Mesenchymal stem cell (in vitro differentiated cells and primary cell): ENCODE measurements around the gene GPR65.
A peak's percentile ranks its signal among the peaks of the same experiment; 100 is the strongest.

Source experiments
- DNase-seq: peaks from one replicate; pipeline ENCODE4 v3.0.0-alpha.2; 2013
- H2AFZ ChIP-seq: one replicate; pipeline ENCODE4 v1.6.1; 2013; ENCODE audit warnings: low read depth, mild to moderate bottlenecking, control low read depth, inconsistent platforms, low read length, moderate library complexity
- H2AK5ac ChIP-seq: 2 replicates; pipeline ENCODE4 v1.6.1; 2013; ENCODE audit warnings: low read length, moderate library complexity, mild to moderate bottlenecking, inconsistent platforms; ENCODE audit not compliant: severe bottlenecking
- H2BK120ac ChIP-seq: one replicate; pipeline ENCODE4 v1.6.1; 2013; ENCODE audit warnings: low read depth, mild to moderate bottlenecking, inconsistent platforms, low read length, moderate library complexity
- H2BK12ac ChIP-seq, 2 experiments: one replicate each; pipeline ENCODE4 v1.6.1; 2013; ENCODE audit warnings: inconsistent platforms in 2 of 2, low read length in 2 of 2, mild to moderate bottlenecking in 2 of 2, moderate library complexity in 2 of 2, control low read depth in 1 of 2
- H2BK15ac ChIP-seq: one replicate; pipeline ENCODE4 v1.6.1; 2013; ENCODE audit warnings: mild to moderate bottlenecking, low read depth, inconsistent platforms; ENCODE audit not compliant: poor library complexity, severe bottlenecking
- H2BK5ac ChIP-seq: 2 replicates; pipeline ENCODE4 v1.6.1; 2013; ENCODE audit warnings: low read depth, mild to moderate bottlenecking, low read length, control low read depth, inconsistent platforms; ENCODE audit not compliant: poor library complexity, severe bottlenecking
- H3K14ac ChIP-seq, 2 experiments: one replicate each; pipeline ENCODE4 v1.6.1; 2013; ENCODE audit warnings: inconsistent platforms in 2 of 2, low read length in 2 of 2, control low read depth in 1 of 2, mild to moderate bottlenecking in 1 of 2, moderate library complexity in 1 of 2
- H3K18ac ChIP-seq, 2 experiments: one replicate each; pipeline ENCODE4 v1.6.1; 2013; ENCODE audit warnings: inconsistent platforms in 2 of 2, low read length in 2 of 2, control low read depth in 1 of 2, low read depth in 1 of 2, mild to moderate bottlenecking in 1 of 2
- H3K23ac ChIP-seq, 2 experiments: one replicate each; pipeline ENCODE4 v1.6.1; 2013; ENCODE audit warnings: inconsistent platforms in 2 of 2, low read length in 2 of 2, mild to moderate bottlenecking in 2 of 2, moderate library complexity in 2 of 2, control low read depth in 1 of 2
- H3K27ac ChIP-seq: 2 replicates; pipeline ENCODE4 v1.5.1; 2013; ENCODE audit warnings: mild to moderate bottlenecking, moderate library complexity, low read length, control low read depth, inconsistent platforms; ENCODE audit not compliant: poor library complexity, severe bottlenecking
- H3K27me3 ChIP-seq, 2 experiments: 2 replicates each; pipeline versions ENCODE4 v1.6.1 to v1.7.0; 2013; ENCODE audit warnings: low read length in 2 of 2, mild to moderate bottlenecking in 2 of 2, moderate library complexity in 2 of 2, control low read depth in 1 of 2, inconsistent platforms in 1 of 2; ENCODE audit not compliant: control insufficient read depth in 1 of 2, insufficient read depth in 1 of 2
- H3K36me3 ChIP-seq, 2 experiments: 2 replicates each; pipeline versions ENCODE4 v1.6.1 to v1.7.0; 2013; ENCODE audit warnings: low read length in 2 of 2, control low read depth in 1 of 2, inconsistent platforms in 1 of 2, low read depth in 1 of 2, mild to moderate bottlenecking in 1 of 2; ENCODE audit not compliant: insufficient read depth in 2 of 2, control insufficient read depth in 1 of 2
- H3K4ac ChIP-seq, 2 experiments: one replicate each; pipeline ENCODE4 v1.6.1; 2013; ENCODE audit warnings: inconsistent platforms in 2 of 2, low read length in 2 of 2, mild to moderate bottlenecking in 2 of 2, moderate library complexity in 2 of 2, control low read depth in 1 of 2, low read depth in 1 of 2
- H3K4me1 ChIP-seq: 2 replicates; pipeline ENCODE4 v1.6.1; 2013; ENCODE audit warnings: low read depth, low read length, control low read depth; ENCODE audit not compliant: control insufficient read depth, insufficient read depth
- H3K4me2 ChIP-seq: 2 replicates; pipeline ENCODE4 v1.6.1; 2013; ENCODE audit warnings: low read length, mild to moderate bottlenecking, inconsistent platforms; ENCODE audit not compliant: poor library complexity, severe bottlenecking
- H3K4me3 ChIP-seq, 2 experiments: 2 replicates each; pipeline versions ENCODE4 v1.5.1 to v1.7.0; 2013; ENCODE audit warnings: low read length in 2 of 2, mild to moderate bottlenecking in 2 of 2, control low read depth in 1 of 2, low read depth in 1 of 2; ENCODE audit not compliant: insufficient read depth in 1 of 2
- H3K79me1 ChIP-seq: replicated peaks from 2 replicates; pipeline ENCODE4 v1.6.1; 2013; ENCODE audit warnings: mild to moderate bottlenecking, control low read depth, low read length, inconsistent platforms; ENCODE audit not compliant: poor library complexity, severe bottlenecking
- H3K9ac ChIP-seq: 2 replicates; pipeline ENCODE4 v1.7.0; 2013; ENCODE audit warnings: mild to moderate bottlenecking, low read length, moderate library complexity
- H3K9me3 ChIP-seq: 2 replicates; pipeline ENCODE4 v1.7.0; 2013; ENCODE audit warnings: mild to moderate bottlenecking, low read length; ENCODE audit not compliant: control insufficient read depth
- H4K8ac ChIP-seq: one replicate; pipeline ENCODE4 v1.6.1; 2013; ENCODE audit warnings: inconsistent platforms, mild to moderate bottlenecking, low read length, moderate library complexity
- H4K91ac ChIP-seq: one replicate; pipeline ENCODE4 v1.6.1; 2013; ENCODE audit warnings: mild to moderate bottlenecking, low read length, inconsistent platforms
- WGBS: methylation state at CpG from one replicate; pipeline ENCODE4 v1.1.7; 2013; ENCODE audit warnings: mixed read lengths; 5-methylcytosine and 5-hydroxymethylcytosine counted together

Gene GPR65

GRCh38 chr14:87995500-87996290 is 9.2 kb upstream of the GPR65 start:
- 43% methylated on average over 5 of the region's 6 CpGs for WGBS
- Histone ChIP-seq H3K18ac (no peak overlapping the region), H3K4me2 (no peak overlapping the region), H2BK12ac (no peak overlapping the region), H3K36me3 (no peaks in the 10 kb centered on the region), H2BK5ac (no peak overlapping the region), H3K79me1 (no peaks in the 10 kb centered on the region), H3K23ac (no peak overlapping the region), H3K4ac (no peak overlapping the region), H3K27ac (peak overlapping the region; percentile 85), H4K91ac (no peak overlapping the region), H3K4me3 (no peak overlapping the region), H2AK5ac (peak overlapping the region; percentile 61), H2BK120ac (no peak overlapping the region), H4K8ac (peak overlapping the region; percentile 42), H3K4me1 (peaks cover 6% of the 10 kb centered on the region), H3K27me3 (peaks cover 0 to 4% of the 10 kb centered on the region in 2 experiments), H2AFZ (peak overlapping the region; percentile 29), H3K9ac (no peak overlapping the region), H3K9me3 (no peaks in the 10 kb centered on the region), H2BK15ac (no peak overlapping the region), H3K14ac (no peak overlapping the region)
- DNase-seq: peak; percentile 12

- H4K8ac ChIP-seq: no peak overlapping the region
These were observed 8.7 kb upstream of the GPR65 start for GRCh38 chr14:87996291-87996592.

GRCh38 chr14:87998482-87998881 is 6.5 kb upstream of the GPR65 start:
- Histone ChIP-seq H3K4ac (no peak overlapping the region), H2BK5ac (no peak overlapping the region), H2AK5ac (no peak overlapping the region), H4K91ac (no peak overlapping the region), H3K36me3 (no peaks in the 10 kb centered on the region), H2BK15ac (no peak overlapping the region), H2BK12ac (no peak overlapping the region), H3K4me1 (no peaks in the 10 kb centered on the region), H3K18ac (no peak overlapping the region), H3K23ac (no peak overlapping the region), H3K4me2 (no peak overlapping the region), H3K27me3 (peaks cover 0 to 4% of the 10 kb centered on the region in 2 experiments), H3K4me3 (no peak overlapping the region), H2BK120ac (no peak overlapping the region), H3K14ac (no peak overlapping the region), H3K79me1 (no peaks in the 10 kb centered on the region), H3K9me3 (no peaks in the 10 kb centered on the region), H3K27ac (no peak overlapping the region), H3K9ac (no peak overlapping the region), H4K8ac (no peak overlapping the region), H2AFZ (no peak overlapping the region)
- DNase-seq: no peak

More at GRCh38 chr14:87996291-87996592, 8.7 kb upstream of the GPR65 start:
- Histone ChIP-seq H3K9me3 (no peaks in the 10 kb centered on the region), H3K4me3 (no peak overlapping the region), H3K23ac (no peak overlapping the region), H2BK15ac (no peak overlapping the region), H3K9ac (no peak overlapping the region), H3K4ac (no peak overlapping the region), H3K18ac (no peak overlapping the region), H3K4me2 (no peak overlapping the region), H2BK5ac (no peak overlapping the region), H3K79me1 (no peaks in the 10 kb centered on the region), H3K14ac (no peak overlapping the region), H3K27me3 (peaks cover 0 to 4% of the 10 kb centered on the region in 2 experiments), H2BK120ac (no peak overlapping the region), H2BK12ac (no peak overlapping the region), H2AFZ (no peak overlapping the region), H3K4me1 (peaks cover 6% of the 10 kb centered on the region), H3K36me3 (no peaks in the 10 kb centered on the region), H2AK5ac (no peak overlapping the region), H4K91ac (no peak overlapping the region), H3K27ac (peak overlapping the region; percentile 85)
- DNase-seq: no peak
- WGBS: 80% methylated on average over 1 of the region's 1 CpG

GRCh38 chr14:87999277-87999676 is 5.7 kb upstream of the GPR65 start:
- Histone ChIP-seq H2BK15ac (no peak overlapping the region), H3K4me3 (no peak overlapping the region), H2BK12ac (no peak overlapping the region), H2AK5ac (no peak overlapping the region), H3K9ac (no peak overlapping the region), H2AFZ (no peak overlapping the region), H4K91ac (no peak overlapping the region), H3K36me3 (no peaks in the 10 kb centered on the region), H3K23ac (no peak overlapping the region), H3K4me1 (no peaks in the 10 kb centered on the region), H3K14ac (no peak overlapping the region), H2BK120ac (no peak overlapping the region), H3K27me3 (peaks cover 0 to 4% of the 10 kb centered on the region in 2 experiments), H4K8ac (no peak overlapping the region), H3K4ac (no peak overlapping the region), H3K18ac (no peak overlapping the region), H2BK5ac (no peak overlapping the region), H3K4me2 (no peak overlapping the region), H3K27ac (no peak overlapping the region), H3K9me3 (no peaks in the 10 kb centered on the region), H3K79me1 (no peaks in the 10 kb centered on the region)
- DNase-seq: no peak
- WGBS: 97% methylated on average over 2 of the region's 2 CpGs
